Measurements from ENCODE around the gene PHACTR2. TPM values are rescaled to one million over a fixed set of nuclear protein-coding genes. Genes with fewer than 3 reads are reported as not detected.
A peak's percentile ranks its signal among the peaks of the same experiment; 100 is the strongest.

The PHACTR2 gene
- total RNA-seq, 1 experiment from 2014 or later = 39.8 TPM

DNA sequence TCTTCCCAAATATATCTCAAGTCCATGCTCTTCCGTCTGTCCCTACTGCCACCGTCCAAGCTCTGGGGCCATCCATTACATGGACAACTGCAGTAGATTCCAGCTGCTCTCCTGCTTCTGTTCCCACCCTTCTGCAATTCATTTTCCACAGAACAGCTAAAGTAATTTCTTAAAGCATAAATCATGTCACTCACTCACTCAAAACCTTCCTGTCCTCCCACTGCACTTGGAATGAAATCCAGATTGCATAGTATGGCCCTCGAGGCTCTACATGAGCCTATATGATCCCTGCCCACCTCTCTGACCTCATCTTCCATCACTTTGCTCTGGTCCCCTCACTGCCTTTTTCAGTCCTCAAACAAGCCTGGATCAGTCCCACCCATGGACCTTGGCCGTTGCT is 10.9 kb downstream of the PHACTR2 start:
- H3F3A ChIP-seq (ENCODE audit: insufficient read depth, low read depth) = peaks cover 5% of the 10 kb centered on the region
- H3K4me1 ChIP-seq (replicated peaks; ENCODE audit: insufficient read depth) = peaks cover 24% of the 10 kb centered on the region
- BruUV-seq (replicated peaks) = no TSS peak
- no peaks in the 10 kb centered on the region for H3K9me2 ChIP-seq (ENCODE audit: insufficient read depth)
- H3K79me2 ChIP-seq (ENCODE audit: low read depth) = peaks cover 55% of the 10 kb centered on the region; the same call in 1 of the 2 replicates
- no peaks in the 10 kb centered on the region for H3K36me3 ChIP-seq (ENCODE audit: low read depth)
- no peak overlapping the region for H3K4me2 ChIP-seq
- DNase-seq = no peak
- no peak overlapping the region for H3K4me3 ChIP-seq
- TF ChIP-seq EZH2 (IDR thresholded peaks at IDR 0.05; ENCODE audit: low read depth) = no peak
- TF ChIP-seq, protein P1, sequence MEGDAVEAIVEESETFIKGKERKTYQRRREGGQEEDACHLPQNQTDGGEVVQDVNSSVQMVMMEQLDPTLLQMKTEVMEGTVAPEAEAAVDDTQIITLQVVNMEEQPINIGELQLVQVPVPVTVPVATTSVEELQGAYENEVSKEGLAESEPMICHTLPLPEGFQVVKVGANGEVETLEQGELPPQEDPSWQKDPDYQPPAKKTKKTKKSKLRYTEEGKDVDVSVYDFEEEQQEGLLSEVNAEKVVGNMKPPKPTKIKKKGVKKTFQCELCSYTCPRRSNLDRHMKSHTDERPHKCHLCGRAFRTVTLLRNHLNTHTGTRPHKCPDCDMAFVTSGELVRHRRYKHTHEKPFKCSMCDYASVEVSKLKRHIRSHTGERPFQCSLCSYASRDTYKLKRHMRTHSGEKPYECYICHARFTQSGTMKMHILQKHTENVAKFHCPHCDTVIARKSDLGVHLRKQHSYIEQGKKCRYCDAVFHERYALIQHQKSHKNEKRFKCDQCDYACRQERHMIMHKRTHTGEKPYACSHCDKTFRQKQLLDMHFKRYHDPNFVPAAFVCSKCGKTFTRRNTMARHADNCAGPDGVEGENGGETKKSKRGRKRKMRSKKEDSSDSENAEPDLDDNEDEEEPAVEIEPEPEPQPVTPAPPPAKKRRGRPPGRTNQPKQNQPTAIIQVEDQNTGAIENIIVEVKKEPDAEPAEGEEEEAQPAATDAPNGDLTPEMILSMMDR (conservative IDR thresholded peaks at IDR 0.05) = no peak
- no peaks in the 10 kb centered on the region for H3K27me3 ChIP-seq (ENCODE audit: insufficient read depth, low read depth)
- no peak overlapping the region for H2AFZ ChIP-seq
- ChIA-PET CTCF (no interaction called here), POLR2A (ENCODE audit: unreplicated experiment) (interaction anchor here (0.6 kb wide), 1 partner anchor 154 kb away, joined by 6 read pairs; no protein-coding TSS in a partner anchor)
- intact Hi-C loops (cut with micrococcal nuclease; ENCODE audit: unreplicated experiment) = no loop called here
- no peak overlapping the region for H3K27ac ChIP-seq
- H3K9me3 ChIP-seq (ENCODE audit: insufficient read depth, low read depth) = no peaks in the 10 kb centered on the region
- no peaks in the 10 kb centered on the region for H4K20me1 ChIP-seq (ENCODE audit: insufficient read depth)

DNA sequence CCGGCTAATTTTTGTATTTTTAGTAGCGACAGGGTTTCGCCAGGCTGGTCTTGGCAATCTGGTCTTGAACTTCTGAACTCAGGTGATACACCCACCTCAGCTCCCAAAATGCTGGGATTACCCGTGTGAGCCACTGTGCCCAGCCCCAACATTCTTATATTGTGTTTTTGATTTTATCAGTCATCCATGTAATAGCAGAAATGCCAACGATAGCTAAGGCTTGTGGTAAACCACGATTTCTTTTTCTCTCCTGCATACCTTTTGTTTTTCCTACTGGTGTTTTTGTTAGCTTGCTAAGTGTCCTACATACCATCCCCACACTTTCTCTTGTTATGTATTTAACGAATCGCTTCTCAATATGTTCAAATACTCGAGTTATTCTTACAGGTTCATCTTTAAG is 12.1 kb downstream of the PHACTR2 start:
- Histone ChIP-seq H3K4me1 (replicated peaks; ENCODE audit: insufficient read depth) (peaks cover 24% of the 10 kb centered on the region), H3K27ac (no peak overlapping the region), H3K4me3 (no peak overlapping the region), H3K36me3 (ENCODE audit: low read depth) (no peaks in the 10 kb centered on the region), H3K4me2 (no peak overlapping the region), H2AFZ (no peak overlapping the region), H4K20me1 (ENCODE audit: insufficient read depth) (no peaks in the 10 kb centered on the region), H3K79me2 (ENCODE audit: low read depth) (peaks cover 44% of the 10 kb centered on the region; the same call in 1 of the 2 replicates), H3K27me3 (ENCODE audit: insufficient read depth, low read depth) (no peaks in the 10 kb centered on the region), H3K9me3 (ENCODE audit: insufficient read depth, low read depth) (no peaks in the 10 kb centered on the region), H3F3A (ENCODE audit: insufficient read depth, low read depth) (peaks cover 5% of the 10 kb centered on the region), H3K9me2 (ENCODE audit: insufficient read depth) (no peaks in the 10 kb centered on the region)
- BruUV-seq (replicated peaks) = no TSS peak
- CTCF ChIA-PET = interaction anchor here (0.8 kb wide), 1 partner anchor 506 kb away, joined by 9 read pairs; no protein-coding TSS in a partner anchor
- TF ChIP-seq, protein P1 (conservative IDR thresholded peaks at IDR 0.05) = no peak
- TF ChIP-seq EZH2 (IDR thresholded peaks at IDR 0.05; ENCODE audit: low read depth) = no peak
- intact Hi-C loops (cut with micrococcal nuclease; ENCODE audit: unreplicated experiment) = loop anchor here (5.0 kb wide), 2 partner anchors 57 to 152 kb away; partner anchors contain the start of gene LTV1
- peak; percentile 60 to 69 for DNase-seq
- POLR2A ChIA-PET (ENCODE audit: unreplicated experiment) = interaction anchor here (0.5 to 1.1 kb wide), 4 partner anchors 12 to 83 kb away, joined by 3 to 6 read pairs (median 4); partner anchors contain the start of gene PHACTR2

DNA sequence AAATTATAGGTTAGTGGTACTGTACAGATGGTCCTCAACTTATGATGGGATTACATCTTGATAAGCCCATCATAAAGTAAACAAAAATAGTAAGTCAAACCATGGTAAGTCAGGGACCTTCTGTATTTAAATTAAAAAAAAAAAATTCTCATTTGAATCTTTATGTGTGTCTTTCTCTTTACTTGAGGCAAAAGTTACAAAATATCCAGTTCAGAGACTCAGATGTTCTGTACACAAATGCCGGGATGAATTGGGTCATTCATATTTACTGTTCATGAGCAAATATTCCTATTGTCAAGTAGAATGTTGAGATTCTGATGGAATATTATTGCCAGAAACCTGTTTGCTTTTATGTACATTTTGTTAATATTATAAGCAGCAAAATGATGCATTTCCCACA is 13.4 kb downstream of the PHACTR2 start:
- no peak for DNase-seq
- CTCF ChIA-PET = no interaction called here
- H2AFZ ChIP-seq = no peak overlapping the region
- no peak overlapping the region for H3K27ac ChIP-seq
- no TSS peak for BruUV-seq (replicated peaks)
- no peaks in the 10 kb centered on the region for H3K9me3 ChIP-seq (ENCODE audit: insufficient read depth, low read depth)
- H3K27me3 ChIP-seq (ENCODE audit: insufficient read depth, low read depth) = no peaks in the 10 kb centered on the region
- peaks cover 5% of the 10 kb centered on the region for H3F3A ChIP-seq (ENCODE audit: insufficient read depth, low read depth)
- TF ChIP-seq EZH2 (IDR thresholded peaks at IDR 0.05; ENCODE audit: low read depth) = no peak
- TF ChIP-seq, protein P1 (conservative IDR thresholded peaks at IDR 0.05) = no peak
- peaks cover 24% of the 10 kb centered on the region for H3K4me1 ChIP-seq (replicated peaks; ENCODE audit: insufficient read depth)
- no peak overlapping the region for H3K4me3 ChIP-seq
- no peaks in the 10 kb centered on the region for H4K20me1 ChIP-seq (ENCODE audit: insufficient read depth)
- no peak overlapping the region for H3K4me2 ChIP-seq
- peaks cover 34% of the 10 kb centered on the region; the same call in 1 of the 2 replicates for H3K79me2 ChIP-seq (ENCODE audit: low read depth)
- POLR2A ChIA-PET (ENCODE audit: unreplicated experiment) = no interaction called here
- intact Hi-C loops (cut with micrococcal nuclease; ENCODE audit: unreplicated experiment) = loop anchor here (5.0 kb wide), 2 partner anchors 56 to 151 kb away; partner anchors contain the start of gene LTV1
- no peaks in the 10 kb centered on the region for H3K9me2 ChIP-seq (ENCODE audit: insufficient read depth)
- no peaks in the 10 kb centered on the region for H3K36me3 ChIP-seq (ENCODE audit: low read depth)
